ENCODE results near the gene CAV2. TPM values are rescaled to one million over a fixed set of nuclear protein-coding genes. Genes with fewer than 3 reads are reported as not detected.

Gene CAV2
- polyA plus RNA-seq, 1 of the 3 experiments (the other 2 are of a cell fraction): 182 TPM

GRCh38 chr7:116493449-116493848 is 6.1 kb upstream of the CAV2 start:
- H3K9me2 ChIP-seq: no peaks in the 10 kb centered on the region
- H2AFZ ChIP-seq (ENCODE audit: low read depth): no peak overlapping the region
- no peak overlapping the region for H3K9ac ChIP-seq
- H3K9me3 ChIP-seq: no peaks in the 10 kb centered on the region
- 21% methylated on average over 1 of the region's 1 CpG for WGBS (ENCODE audit: low lambda C conversion rate)
- ChIA-PET CTCF (no interaction called here), POLR2A (no interaction called here)
- peaks cover 12% of the 10 kb centered on the region for H3F3A ChIP-seq (replicated peaks; ENCODE audit: insufficient read depth)
- peak overlapping the region in 1 of 2 experiments; percentile 23; a peak in 1 of 4 replicates for H3K27ac ChIP-seq (ENCODE audit: low read depth in 2 of 2, low read length in 1 of 2)
- no peak overlapping the region for H3K4me2 ChIP-seq
- no peaks in the 10 kb centered on the region for H4K20me1 ChIP-seq (ENCODE audit: insufficient read depth)
- DNase-seq: no peak
- H3K27me3 ChIP-seq (ENCODE audit: insufficient read depth): no peaks in the 10 kb centered on the region
- peaks cover 0 to 25% of the 10 kb centered on the region in 2 experiments; a peak in 2 of 4 replicates for H3K4me1 ChIP-seq (ENCODE audit: control insufficient read depth in 1 of 2, insufficient read depth in 2 of 2, low read depth in 1 of 2, low read length in 1 of 2)
- no peaks in the 10 kb centered on the region for H3K36me3 ChIP-seq (replicated peaks in 1 of 2; ENCODE audit: control insufficient read depth in 1 of 2, insufficient read depth in 2 of 2, low read length in 1 of 2)
- H3K4me3 ChIP-seq (ENCODE audit: low read depth in 2 of 2, low read length in 1 of 2): no peak overlapping the region
- no peaks in the 10 kb centered on the region for H3K79me2 ChIP-seq (ENCODE audit: insufficient read depth)
- TF ChIP-seq CHD2 (IDR thresholded peaks at IDR 0.05; ENCODE audit: low read length, partially characterized antibody) (no peak), YY1 (IDR thresholded peaks at IDR 0.05; ENCODE audit: low read depth) (no peak), GATA2 (CRISPR knock-in tag; IDR thresholded peaks at IDR 0.05) (no peak), EP300 (IDR thresholded peaks at IDR 0.05; ENCODE audit: borderline replicate concordance in 1 of 2, low read depth in 1 of 2, low read length in 1 of 2) (no peak), CTCF (IDR thresholded peaks at IDR 0.05) (no peak)

- CTCF ChIA-PET: no interaction called here
- Histone ChIP-seq H2AFZ (ENCODE audit: low read depth) (no peak overlapping the region), H3K79me2 (ENCODE audit: insufficient read depth) (no peaks in the 10 kb centered on the region)
- TF ChIP-seq GATA2 (CRISPR knock-in tag; IDR thresholded peaks at IDR 0.05) (no peak), JUND (IDR thresholded peaks at IDR 0.05) (no peak), USF2 (IDR thresholded peaks at IDR 0.05; ENCODE audit: borderline replicate concordance, low read depth, low read length) (no peak), PBX3 (IDR thresholded peaks at IDR 0.05) (no peak), MEF2A (IDR thresholded peaks at IDR 0.05; ENCODE audit: borderline replicate concordance, low read depth) (no peak), RAD21 (IDR thresholded peaks at IDR 0.05; ENCODE audit: low read length) (no peak), TAF1 (IDR thresholded peaks at IDR 0.05; ENCODE audit: borderline replicate concordance, low read depth, low read length) (no peak), FOSL2 (IDR thresholded peaks at IDR 0.05; ENCODE audit: borderline replicate concordance, low read depth) (no peak), GABPA (IDR thresholded peaks at IDR 0.05; ENCODE audit: low read depth) (no peak), SMC3 (IDR thresholded peaks at IDR 0.05; ENCODE audit: low read depth, low read length) (no peak), MAX (IDR thresholded peaks at IDR 0.05; ENCODE audit: low read depth) (no peak), REST (IDR thresholded peaks at IDR 0.05; ENCODE audit: low read depth, low read length) (no peak), RFX5 (IDR thresholded peaks at IDR 0.05; ENCODE audit: low read length) (no peak), RCOR1 (IDR thresholded peaks at IDR 0.05; ENCODE audit: low read length) (no peak), FOXJ3 (CRISPR knock-in tag; IDR thresholded peaks at IDR 0.05) (no peak), USF1 (IDR thresholded peaks at IDR 0.05; ENCODE audit: borderline replicate concordance, low read depth) (no peak), POLR2AphosphoS5 (IDR thresholded peaks at IDR 0.05; ENCODE audit: low read depth, low read length) (no peak)
Observed at GRCh38 chr7:116494472-116494871, 5.1 kb upstream of the CAV2 start.

More at GRCh38 chr7:116494472-116494871, 5.1 kb upstream of the CAV2 start:
- H3K27me3 ChIP-seq (ENCODE audit: insufficient read depth): no peaks in the 10 kb centered on the region
- peaks cover 0 to 25% of the 10 kb centered on the region in 2 experiments; a peak in 3 of 4 replicates for H3K4me1 ChIP-seq (ENCODE audit: control insufficient read depth in 1 of 2, insufficient read depth in 2 of 2, low read depth in 1 of 2, low read length in 1 of 2)
- H3K9ac ChIP-seq: no peak overlapping the region
- no peak overlapping the region for H3K4me2 ChIP-seq
- no peaks in the 10 kb centered on the region for H4K20me1 ChIP-seq (ENCODE audit: insufficient read depth)
- WGBS (ENCODE audit: low lambda C conversion rate): 91% methylated on average over 2 of the region's 2 CpGs
- H3K27ac ChIP-seq (ENCODE audit: low read depth in 2 of 2, low read length in 1 of 2): no peak overlapping the region
- H3K36me3 ChIP-seq (replicated peaks in 1 of 2; ENCODE audit: control insufficient read depth in 1 of 2, insufficient read depth in 2 of 2, low read length in 1 of 2): no peaks in the 10 kb centered on the region
- no peak for DNase-seq
- peaks cover 17% of the 10 kb centered on the region for H3F3A ChIP-seq (replicated peaks; ENCODE audit: insufficient read depth)
- POLR2A ChIA-PET: no interaction called here
- H3K9me2 ChIP-seq: no peaks in the 10 kb centered on the region
- H3K4me3 ChIP-seq (ENCODE audit: low read depth in 2 of 2, low read length in 1 of 2): no peak overlapping the region
- H3K9me3 ChIP-seq: no peaks in the 10 kb centered on the region

Data from SK-N-SH (cell line).